OCI-LY7 (cell line): ENCODE data around the gene NAPG.
"Not testable (repeated sequence)": the region's sequence is repeated elsewhere in the genome, so short reads cannot be mapped to it uniquely, and the experiment has no call there.

Experiments
- EZH2phosphoT487 ChIP-seq: fragments of 200-600 bp; sonication (generic); IDR thresholded peaks from 2 replicates; pipeline ENCODE4 v1.6.1; 2018; ENCODE audit warnings: low read depth, borderline replicate concordance, mild to moderate bottlenecking, mixed run types, antibody characterized with exemption, low read length, moderate library complexity, mixed read lengths
- TF ChIP-seq, protein P1 (sequence below): fragments of 200-600 bp; sonication (generic); conservative IDR thresholded peaks from 2 replicates; pipeline ENCODE4 v1.5.1; 2014; ENCODE audit warnings: mild to moderate bottlenecking, antibody characterized with exemption, low read length, moderate library complexity, mixed read lengths

GRCh38 chr18:10595917-10596316 is 70.1 kb downstream of the NAPG start:
- TF ChIP-seq, protein P1, sequence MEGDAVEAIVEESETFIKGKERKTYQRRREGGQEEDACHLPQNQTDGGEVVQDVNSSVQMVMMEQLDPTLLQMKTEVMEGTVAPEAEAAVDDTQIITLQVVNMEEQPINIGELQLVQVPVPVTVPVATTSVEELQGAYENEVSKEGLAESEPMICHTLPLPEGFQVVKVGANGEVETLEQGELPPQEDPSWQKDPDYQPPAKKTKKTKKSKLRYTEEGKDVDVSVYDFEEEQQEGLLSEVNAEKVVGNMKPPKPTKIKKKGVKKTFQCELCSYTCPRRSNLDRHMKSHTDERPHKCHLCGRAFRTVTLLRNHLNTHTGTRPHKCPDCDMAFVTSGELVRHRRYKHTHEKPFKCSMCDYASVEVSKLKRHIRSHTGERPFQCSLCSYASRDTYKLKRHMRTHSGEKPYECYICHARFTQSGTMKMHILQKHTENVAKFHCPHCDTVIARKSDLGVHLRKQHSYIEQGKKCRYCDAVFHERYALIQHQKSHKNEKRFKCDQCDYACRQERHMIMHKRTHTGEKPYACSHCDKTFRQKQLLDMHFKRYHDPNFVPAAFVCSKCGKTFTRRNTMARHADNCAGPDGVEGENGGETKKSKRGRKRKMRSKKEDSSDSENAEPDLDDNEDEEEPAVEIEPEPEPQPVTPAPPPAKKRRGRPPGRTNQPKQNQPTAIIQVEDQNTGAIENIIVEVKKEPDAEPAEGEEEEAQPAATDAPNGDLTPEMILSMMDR, result not testable (repeated sequence)
- not testable (repeated sequence) for TF ChIP-seq EZH2phosphoT487
